Amygdala (tissue), 56 donors: ENCODE measurements around the gene SH3RF3.
A peak's percentile ranks its signal among the peaks of the same experiment; 100 is the strongest.
"Not testable (repeated sequence)": the region's sequence is repeated elsewhere in the genome, so short reads cannot be mapped to it uniquely, and the experiment has no call there.

ENCODE experiments used
- DNase-seq, 56 donors: peaks; one replicate each; lab custom pipeline; 2025; lab: John Stamatoyannopoulos, UW

SH3RF3 gene

GRCh38 chr2:109117181-109117580 is 11.8 kb upstream of the SH3RF3 start:
- not testable (repeated sequence) for DNase-seq

- DNase-seq, result no peak
Measured at GRCh38 chr2:109117780-109118179, 11.2 kb upstream of the SH3RF3 start.

- DNase-seq, result no peak
Measured at GRCh38 chr2:109118321-109118720, 10.7 kb upstream of the SH3RF3 start.

- DNase-seq, result no peak
Measured at GRCh38 chr2:109120166-109120565, 8.8 kb upstream of the SH3RF3 start.

- not testable (repeated sequence) for DNase-seq
Measured at GRCh38 chr2:109120686-109121085, 8.3 kb upstream of the SH3RF3 start.

GRCh38 chr2:109123586-109124201 is 5.3 kb upstream of the SH3RF3 start:
- DNase-seq, result no peak

- peak in 1 of 56 donors; percentile 15 for DNase-seq
Measured at GRCh38 chr2:109124982-109125592, 3.9 kb upstream of the SH3RF3 start.

- no peak for DNase-seq
Measured at GRCh38 chr2:109125593-109126500, 3.2 kb upstream of the SH3RF3 start.

- DNase-seq, result no peak
Measured at GRCh38 chr2:109126501-109126860, 2.5 kb upstream of the SH3RF3 start.

GRCh38 chr2:109127556-109127955 is 1.4 kb upstream of the SH3RF3 start:
- no peak for DNase-seq

- DNase-seq, result peak in 53 of 56 donors; percentile 7 to 80 (median 54)
Measured at GRCh38 chr2:109128048-109128615, 873 bp upstream of the SH3RF3 start.

- peak in 3 of 56 donors; percentile 14 to 52 (median 37) for DNase-seq
Measured at GRCh38 chr2:109129356-109129920, 433 bp downstream of the SH3RF3 start.

- DNase-seq, result peak in 7 of 56 donors; percentile 22 to 36 (median 24)
Measured at GRCh38 chr2:109129921-109130722, 1.1 kb downstream of the SH3RF3 start.

- no peak for DNase-seq
Measured at GRCh38 chr2:109130723-109130995, 1.7 kb downstream of the SH3RF3 start.

- DNase-seq, result no peak
Measured at GRCh38 chr2:109131777-109132176, 2.8 kb downstream of the SH3RF3 start.

- no peak for DNase-seq
Measured at GRCh38 chr2:109132626-109133025, 3.6 kb downstream of the SH3RF3 start.

GRCh38 chr2:109133746-109134145 is 4.7 kb downstream of the SH3RF3 start:
- DNase-seq, result no peak

- no peak for DNase-seq
Measured at GRCh38 chr2:109134741-109135358, 5.8 kb downstream of the SH3RF3 start.

GRCh38 chr2:109135359-109136197 is 6.6 kb downstream of the SH3RF3 start:
- DNase-seq, result peak in 10 of 56 donors; percentile 8 to 50 (median 26)
